ENCODE data around the gene CSMD2.

The CSMD2 gene

GRCh38 chr1:34153246-34153645 is 11.8 kb downstream of the CSMD2 start:
- no peak for DNase-seq

- DNase-seq, result no peak
Measured at GRCh38 chr1:34149501-34149900, 15.5 kb downstream of the CSMD2 start.

- DNase-seq, result no peak
Measured at GRCh38 chr1:34147301-34147700, 17.7 kb downstream of the CSMD2 start.

GRCh38 chr1:34144766-34145165 is 20.3 kb downstream of the CSMD2 start:
- no peak for DNase-seq

GRCh38 chr1:34143975-34144374 is 21.1 kb downstream of the CSMD2 start:
- DNase-seq, result no peak

GRCh38 chr1:34140011-34140676 is 24.9 kb downstream of the CSMD2 start:
- no peak for DNase-seq

- DNase-seq, result no peak
Measured at GRCh38 chr1:34137411-34137810, 27.6 kb downstream of the CSMD2 start.

GRCh38 chr1:34132161-34132420 is 32.9 kb downstream of the CSMD2 start:
- no peak for DNase-seq

GRCh38 chr1:34131396-34132160 is 33.5 kb downstream of the CSMD2 start:
- DNase-seq, result no peak

GRCh38 chr1:34130306-34130705 is 34.7 kb downstream of the CSMD2 start:
- no peak for DNase-seq

GRCh38 chr1:34129630-34130029 is 35.4 kb downstream of the CSMD2 start:
- DNase-seq, result no peak

- no peak for DNase-seq
Measured at GRCh38 chr1:34128186-34128889, 36.7 kb downstream of the CSMD2 start.

- DNase-seq, result no peak
Measured at GRCh38 chr1:34127006-34128000, 37.7 kb downstream of the CSMD2 start.

GRCh38 chr1:34126486-34126885 is 38.5 kb downstream of the CSMD2 start:
- no peak for DNase-seq

GRCh38 chr1:34125721-34126380 is 39.2 kb downstream of the CSMD2 start:
- DNase-seq, result no peak

GRCh38 chr1:34122080-34122932 is 42.7 kb downstream of the CSMD2 start:
- DNase-seq, result no peak

- DNase-seq, result no peak
Measured at GRCh38 chr1:34115233-34115632, 49.8 kb downstream of the CSMD2 start.

- DNase-seq, result no peak
Measured at GRCh38 chr1:34113887-34114286, 51.1 kb downstream of the CSMD2 start.

- DNase-seq, result no peak
Measured at GRCh38 chr1:34113362-34113761, 51.7 kb downstream of the CSMD2 start.

- no peak for DNase-seq
Measured at GRCh38 chr1:34108711-34109110, 56.3 kb downstream of the CSMD2 start.

- no peak for DNase-seq
Measured at GRCh38 chr1:34108269-34108668, 56.8 kb downstream of the CSMD2 start.
